Fibroblast of peridontal ligament (primary cell): ENCODE measurements around the gene FREM1.

Experiments used
- DNase-seq: peaks from one replicate; pipeline ENCODE4 v3.0.0-alpha.2; 2010; ENCODE audit errors: extremely low read depth

Gene FREM1

GRCh38 chr9:14870090-14870489, 40.1 kb downstream of the FREM1 start:
- no peak for DNase-seq

GRCh38 chr9:14869671-14870070, 40.6 kb downstream of the FREM1 start:
- DNase-seq, result no peak

GRCh38 chr9:14868772-14869583, 41.2 kb downstream of the FREM1 start:
- DNase-seq, result no peak

GRCh38 chr9:14868418-14868771, 41.8 kb downstream of the FREM1 start:
- DNase-seq, result no peak

GRCh38 chr9:14866200-14866749, 44.0 kb downstream of the FREM1 start:
- no peak for DNase-seq

GRCh38 chr9:14864309-14864708, 45.9 kb downstream of the FREM1 start:
- DNase-seq, result no peak

- no peak for DNase-seq
Measured at GRCh38 chr9:14863402-14863801, 46.8 kb downstream of the FREM1 start.

- DNase-seq, result no peak
Measured at GRCh38 chr9:14857449-14858305, 52.6 kb downstream of the FREM1 start.

GRCh38 chr9:14849851-14850250, 60.4 kb downstream of the FREM1 start:
- no peak for DNase-seq

GRCh38 chr9:14849296-14849695, 60.9 kb downstream of the FREM1 start:
- no peak for DNase-seq

- peak; percentile 26 for DNase-seq
Measured at GRCh38 chr9:14846871-14847311, 63.3 kb downstream of the FREM1 start.

- DNase-seq, result no peak
Measured at GRCh38 chr9:14843163-14843562, 67.1 kb downstream of the FREM1 start.

GRCh38 chr9:14842269-14842668, 68.0 kb downstream of the FREM1 start:
- DNase-seq, result no peak

- DNase-seq, result no peak
Measured at GRCh38 chr9:14838701-14839100, 71.5 kb downstream of the FREM1 start.

GRCh38 chr9:14836885-14837284, 73.3 kb downstream of the FREM1 start:
- DNase-seq, result no peak

GRCh38 chr9:14831661-14832060, 78.6 kb downstream of the FREM1 start:
- DNase-seq, result no peak

- no peak for DNase-seq
Measured at GRCh38 chr9:14831074-14831473, 79.2 kb downstream of the FREM1 start.

- DNase-seq, result no peak
Measured at GRCh38 chr9:14830057-14830456, 80.2 kb downstream of the FREM1 start.

GRCh38 chr9:14829204-14829603, 81.0 kb downstream of the FREM1 start:
- no peak for DNase-seq

- DNase-seq, result no peak
Measured at GRCh38 chr9:14827805-14828204, 82.4 kb downstream of the FREM1 start.

GRCh38 chr9:14824481-14824880, 85.7 kb downstream of the FREM1 start:
- no peak for DNase-seq

- DNase-seq, result no peak
Measured at GRCh38 chr9:14823800-14824199, 86.4 kb downstream of the FREM1 start.

GRCh38 chr9:14822666-14823065, 87.6 kb downstream of the FREM1 start:
- DNase-seq, result no peak
